NCI-H748 (cell line): ENCODE measurements around the gene REG3G.
"Not testable (repeated sequence)": the region's sequence is repeated elsewhere in the genome, so short reads cannot be mapped to it uniquely, and the experiment has no call there.

Source experiments
- DNase-seq: peaks from one replicate; lab custom pipeline; 2025; ENCODE audit not compliant: unreplicated experiment; lab: John Stamatoyannopoulos, UW

Gene REG3G

GRCh38 chr2:79013629-79014028, 11.9 kb upstream of the REG3G start:
- DNase-seq = no peak

GRCh38 chr2:79016342-79016741, 9.2 kb upstream of the REG3G start:
- DNase-seq = no peak

GRCh38 chr2:79026061-79026460, 559 bp downstream of the REG3G start:
- DNase-seq = no peak

GRCh38 chr2:79039944-79040343, 14.4 kb downstream of the REG3G start:
- no peak for DNase-seq

GRCh38 chr2:79041032-79041448, 15.5 kb downstream of the REG3G start:
- DNase-seq = peak; percentile 13

- DNase-seq = not testable (repeated sequence)
Observed at GRCh38 chr2:79053486-79053885, 28.0 kb downstream of the REG3G start.

GRCh38 chr2:79054769-79055168, 29.3 kb downstream of the REG3G start:
- DNase-seq = not testable (repeated sequence)

- DNase-seq = no peak
Observed at GRCh38 chr2:79065201-79065600, 39.7 kb downstream of the REG3G start.

GRCh38 chr2:79071078-79071477, 45.6 kb downstream of the REG3G start:
- no peak for DNase-seq
